Bronchial epithelial cell (primary cell): ENCODE data around the gene CASP8AP2. TPM values are rescaled to one million over a fixed set of nuclear protein-coding genes. Genes with fewer than 3 reads are reported as not detected.
A peak's percentile ranks its signal among the peaks of the same experiment; 100 is the strongest.
"Not testable (repeated sequence)": the region's sequence is repeated elsewhere in the genome, so short reads cannot be mapped to it uniquely, and the experiment has no call there.

Experiments
- DNase-seq: peaks from one replicate; pipeline ENCODE4 v3.0.0-alpha.2; 2010; ENCODE audit warnings: low read depth
- FAIRE-seq: peaks from 2 replicates; lab custom pipeline; 2011; peaks lifted over from hg19 to GRCh38; lab: Jason Lieb, UNC
- H3K27me3 ChIP-seq: 2 replicates; pipeline ENCODE4 v1.5.1; 2011; ENCODE audit warnings: low read length; ENCODE audit not compliant: control insufficient read depth, insufficient read depth
- H3K36me3 ChIP-seq: 2 replicates; pipeline ENCODE4 v1.5.1; 2011; ENCODE audit warnings: low read length; ENCODE audit not compliant: control insufficient read depth, insufficient read depth
- H3K4me3 ChIP-seq: 2 replicates; pipeline ENCODE4 v1.5.1; 2011; ENCODE audit warnings: mild to moderate bottlenecking, low read depth, low read length, control low read depth
- CTCF ChIP-seq: IDR thresholded peaks from 2 replicates; pipeline ENCODE4 v1.5.1; 2011; ENCODE audit warnings: mild to moderate bottlenecking, moderate library complexity, low read length, control low read depth, inconsistent platforms; ENCODE audit not compliant: insufficient read depth, severe bottlenecking
- total RNA-seq: library from RNA; depleted of rRNA; stranded (reverse); fragments of >200 nt; gene quantifications from 2 replicates; pipeline ENCODE4 v1.2.1, GENCODE V29; 2014

Gene CASP8AP2
- total RNA-seq, result 10.5 and 10.6 TPM in 2 replicates

DNA sequence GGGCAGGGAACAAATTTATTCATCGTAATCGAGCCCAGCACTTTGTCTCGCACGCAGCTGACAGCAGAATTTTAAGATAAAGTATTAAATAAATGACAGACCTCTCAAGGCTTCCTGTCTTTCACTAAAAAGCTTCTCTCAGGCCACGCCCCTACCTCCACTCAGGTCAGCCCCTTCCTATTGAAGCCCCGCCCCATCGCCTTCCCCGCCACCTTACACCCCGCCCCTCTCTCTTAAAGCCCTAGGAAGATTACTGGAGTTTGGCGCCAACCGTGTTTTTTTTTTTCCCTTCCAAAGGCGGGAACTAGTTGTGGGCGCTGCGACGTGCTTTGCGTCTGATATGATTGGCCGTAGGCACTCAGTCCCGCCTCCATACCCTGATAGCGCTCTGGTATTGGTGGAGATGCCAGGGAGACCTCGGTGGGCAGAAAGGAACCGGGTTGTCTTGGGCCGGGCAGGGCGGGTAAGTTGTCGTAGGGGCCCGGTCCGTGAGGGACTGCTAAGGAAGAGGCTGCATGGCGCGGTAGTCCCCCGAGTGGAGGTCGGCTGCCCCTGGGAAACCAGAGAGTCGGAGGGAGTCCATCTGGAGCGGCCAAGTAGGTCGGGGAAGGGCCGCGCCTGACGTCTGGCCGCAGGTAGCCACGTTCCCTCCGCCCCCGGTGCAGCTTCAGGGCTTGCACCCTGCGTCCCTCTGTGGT lies at the start of gene CASP8AP2:
CASP8AP2 (plus strand) TSS at position 409 of the 698 bp plus-strand sequence.
- DNase-seq, result peak; percentile 99
- H3K27me3 ChIP-seq, result no peaks in the 10 kb centered on the region
- TF ChIP-seq CTCF, result no peak
- peak within 1 kb of the TSS; percentile 98 for H3K4me3 ChIP-seq
- H3K36me3 ChIP-seq, result peaks cover 2% of the 10 kb centered on the region
- peak; percentile 23 for FAIRE-seq

DNA sequence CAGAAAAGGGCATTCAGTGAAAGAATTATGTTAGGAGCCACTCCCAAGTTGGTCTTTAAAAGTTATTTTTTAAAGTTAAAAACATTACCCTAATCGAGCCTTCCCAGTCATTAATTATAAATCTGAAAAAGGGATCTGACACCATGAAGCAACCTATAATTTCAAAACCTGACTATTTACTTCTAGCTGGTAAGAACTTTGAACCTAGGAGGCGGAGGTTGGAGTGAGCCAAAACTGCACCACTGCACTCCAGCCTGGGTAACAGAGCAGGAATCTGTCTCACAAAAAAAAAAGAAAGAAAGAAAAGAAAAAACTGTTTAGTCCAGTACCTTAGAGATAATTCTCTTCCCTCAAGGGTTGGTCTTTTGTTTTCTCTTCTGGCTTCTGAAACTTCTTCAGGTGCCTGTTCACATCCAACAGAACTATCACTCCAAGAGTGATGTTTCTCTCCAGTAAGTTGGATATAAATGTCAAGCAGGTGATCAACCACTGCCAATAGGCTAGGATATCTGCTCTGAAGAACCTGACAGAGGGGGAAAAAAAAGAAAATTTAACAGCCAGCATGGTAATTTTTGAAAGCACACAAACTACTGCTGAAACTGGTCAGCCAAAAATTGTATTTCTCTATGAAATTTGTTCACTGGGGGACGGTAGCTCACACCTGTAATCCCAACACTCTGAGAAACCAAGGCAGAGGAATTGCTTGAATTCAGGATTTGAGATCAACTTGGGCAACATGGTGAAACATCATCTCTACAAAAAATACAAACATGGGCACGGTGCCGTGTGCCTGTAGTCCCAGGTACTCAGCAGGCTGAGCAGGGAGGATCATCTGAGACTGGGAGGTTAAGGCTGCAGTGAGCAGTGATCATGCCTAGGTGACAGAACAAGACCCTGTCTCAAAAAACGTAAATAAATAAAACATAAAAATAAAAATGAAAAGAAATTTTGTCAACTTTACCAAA lies 48.3 kb upstream of the CASP8AP2 start:
- peaks cover 10% of the 10 kb centered on the region for H3K36me3 ChIP-seq
- FAIRE-seq, result no peak
- no peak overlapping the region for H3K4me3 ChIP-seq
- DNase-seq, result no peak
- no peaks in the 10 kb centered on the region for H3K27me3 ChIP-seq
- TF ChIP-seq CTCF, result no peak

- H3K36me3 ChIP-seq, result peaks cover 10% of the 10 kb centered on the region
- DNase-seq (peak; percentile 49), FAIRE-seq (no peak)
- H3K27me3 ChIP-seq, result no peaks in the 10 kb centered on the region
- no peak for TF ChIP-seq CTCF
- H3K4me3 ChIP-seq, result no peak overlapping the region
Observed at GRCh38 chr6:89782222-89782621, 47.5 kb upstream of the CASP8AP2 start.

DNA sequence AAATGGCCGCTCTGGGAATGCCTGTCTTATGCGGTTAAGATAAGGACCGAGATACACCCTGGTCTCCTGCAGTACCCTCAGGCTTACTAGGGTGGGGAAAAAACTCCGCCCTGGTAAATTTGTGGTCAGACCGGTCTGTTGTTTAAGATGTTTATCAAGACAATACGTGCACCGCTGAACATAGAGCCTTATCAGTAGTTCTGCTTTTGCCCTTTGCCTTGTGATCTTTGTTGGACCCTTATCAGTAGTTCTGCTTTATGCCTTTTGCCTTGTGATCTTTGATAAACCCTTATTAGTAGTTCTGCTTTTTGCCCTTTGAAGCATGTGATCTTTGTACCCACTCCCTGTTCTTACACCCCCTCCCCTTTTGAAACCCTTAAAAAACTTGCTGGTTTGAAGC lies 46.4 kb upstream of the CASP8AP2 start:
- DNase-seq, H3K4me3 ChIP-seq, H3K36me3 ChIP-seq, FAIRE-seq, H3K27me3 ChIP-seq: not testable (repeated sequence)

DNA sequence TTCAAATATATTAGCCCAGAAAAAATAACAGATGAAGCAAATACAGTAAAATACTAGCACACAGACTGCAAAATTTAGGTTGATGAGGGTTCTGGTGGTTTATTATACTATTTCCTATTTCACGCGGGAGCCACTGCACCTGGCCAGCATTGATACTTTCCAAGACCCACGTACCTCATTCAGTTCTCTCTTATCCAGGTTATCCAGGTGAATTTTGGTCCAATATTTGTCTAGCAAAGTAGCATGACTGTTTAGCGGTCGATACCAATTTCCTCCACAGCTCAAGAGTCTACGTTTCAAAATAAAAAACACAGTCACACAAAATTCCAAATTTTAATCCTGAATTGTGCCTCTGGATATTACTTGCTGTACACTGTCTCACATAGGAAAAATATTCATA lies 44.8 kb upstream of the CASP8AP2 start:
- no peaks in the 10 kb centered on the region for H3K27me3 ChIP-seq
- no peak for TF ChIP-seq CTCF
- H3K4me3 ChIP-seq, result no peak overlapping the region
- DNase-seq (no peak), FAIRE-seq (no peak)
- H3K36me3 ChIP-seq, result peaks cover 10% of the 10 kb centered on the region

DNA sequence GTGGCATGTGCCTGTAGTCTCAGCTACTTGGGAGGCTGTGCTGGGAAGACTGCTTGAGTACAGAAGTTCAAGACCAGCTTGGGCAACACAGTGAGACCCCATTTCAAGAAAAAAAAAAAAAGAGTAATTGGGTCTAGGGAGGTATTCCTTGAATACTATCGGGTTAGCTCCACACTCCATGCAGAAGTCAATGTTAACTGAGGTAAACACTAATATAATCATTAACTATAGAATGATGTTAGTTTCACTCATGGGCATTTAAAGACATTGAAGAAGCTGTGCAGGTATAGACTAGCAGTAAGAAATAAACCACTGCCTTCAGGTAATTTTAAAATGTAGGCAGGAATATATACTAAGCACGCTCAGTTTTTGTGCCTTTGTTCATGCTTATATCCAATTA lies 42.7 kb upstream of the CASP8AP2 start:
- Histone ChIP-seq H3K4me3 (no peak overlapping the region), H3K36me3 (peaks cover 7% of the 10 kb centered on the region), H3K27me3 (no peaks in the 10 kb centered on the region)
- no peak for TF ChIP-seq CTCF
- FAIRE-seq (no peak), DNase-seq (no peak)
